Omental fat pad (tissue), 4 donors: ENCODE data around the gene UBE2L6. TPM values are rescaled to one million over a fixed set of nuclear protein-coding genes. Genes with fewer than 3 reads are reported as not detected.
"Not testable (repeated sequence)": the region's sequence is repeated elsewhere in the genome, so short reads cannot be mapped to it uniquely, and the experiment has no call there.

ENCODE experiments used
- ATAC-seq: fragments of 150-250 bp; one replicate; pipeline ENCODE4 v1.9.1; 2016; ENCODE audit warnings: mild to moderate bottlenecking, moderate library complexity; ENCODE audit not compliant: low FRiP score
- DNase-seq: peaks from one replicate; pipeline ENCODE4 v3.0.0-alpha.2; 2019; ENCODE audit warnings: low spot score
- CTCF ChIP-seq, 3 donors: fragments of 450-650 bp; IDR thresholded peaks; one replicate each; pipeline ENCODE4 v1.5.1; 2016 to 2017; ENCODE audit warnings: antibody characterized with exemption in 3 of 3, mild to moderate bottlenecking in 3 of 3, moderate library complexity in 2 of 3
- total RNA-seq, 4 donors: library from RNA; depleted of rRNA; stranded (reverse); fragments of >200 nt; gene quantifications; one replicate each; pipeline ENCODE4 v1.1.0, GENCODE V29; 2016

UBE2L6 gene
- total RNA-seq, 4 donors from 2014 or later, result 46.5 to 104 (median 52.6) TPM

- ATAC-seq (no peak), DNase-seq (no peak)
- no peak for TF ChIP-seq CTCF (IDR thresholded peaks at IDR 0.05)
Observed at GRCh38 chr11:57545883-57546282, 21.6 kb downstream of the UBE2L6 start.

GRCh38 chr11:57544566-57544965, 22.9 kb downstream of the UBE2L6 start:
- DNase-seq (no peak), ATAC-seq (no peak)
- TF ChIP-seq CTCF (IDR thresholded peaks at IDR 0.05), result no peak

DNA sequence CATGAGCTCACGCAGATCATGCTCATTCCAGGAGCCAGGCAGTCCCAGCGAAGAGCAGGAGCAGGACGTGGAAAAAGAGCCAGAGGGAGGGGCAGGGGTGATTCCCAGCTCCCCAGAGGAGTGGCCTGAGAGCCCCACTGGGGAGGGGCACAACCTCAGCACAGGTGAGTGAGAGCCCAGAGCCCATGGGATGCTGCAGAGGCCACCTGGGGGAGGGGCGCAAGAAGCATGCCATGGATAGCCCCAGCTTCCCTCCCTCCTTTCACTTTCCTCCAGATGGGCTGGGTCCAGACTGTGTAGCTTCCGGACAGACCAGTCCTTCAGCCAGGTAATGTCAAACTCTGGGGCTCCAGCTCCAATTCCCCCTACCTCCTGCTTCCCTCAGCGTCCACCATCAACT, 23.9 kb downstream of the UBE2L6 start:
- no peak for TF ChIP-seq CTCF (IDR thresholded peaks at IDR 0.05)
- no peak for DNase-seq
- no peak for ATAC-seq

- no peak for TF ChIP-seq CTCF (IDR thresholded peaks at IDR 0.05)
- ATAC-seq (no peak), DNase-seq (no peak)
Observed at GRCh38 chr11:57542582-57542981, 24.9 kb downstream of the UBE2L6 start.

GRCh38 chr11:57541169-57541568, 26.3 kb downstream of the UBE2L6 start:
- DNase-seq (no peak), ATAC-seq (no peak)
- TF ChIP-seq CTCF (IDR thresholded peaks at IDR 0.05), result no peak

DNA sequence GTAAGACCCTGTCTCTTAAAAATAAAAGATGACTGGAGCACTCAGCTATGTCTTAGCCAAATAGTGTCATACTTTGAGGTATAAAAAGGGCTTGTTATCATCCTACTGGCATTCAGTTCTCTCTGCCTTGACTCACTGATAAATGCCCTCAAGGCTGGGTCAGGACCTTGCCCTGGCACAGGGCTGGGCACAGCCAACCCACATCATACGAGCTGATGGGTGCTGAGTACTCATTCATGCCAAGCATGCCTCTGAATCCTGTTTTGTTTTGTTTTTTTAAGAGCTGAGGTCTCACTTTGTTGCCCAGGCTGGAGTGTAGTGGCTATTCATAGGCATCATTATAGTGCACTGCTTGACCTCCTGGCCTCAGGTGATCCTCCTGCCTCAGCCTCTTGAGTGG, 28.1 kb downstream of the UBE2L6 start:
- ATAC-seq, result no peak
- no peak for DNase-seq
- TF ChIP-seq CTCF (IDR thresholded peaks at IDR 0.05), result no peak

DNA sequence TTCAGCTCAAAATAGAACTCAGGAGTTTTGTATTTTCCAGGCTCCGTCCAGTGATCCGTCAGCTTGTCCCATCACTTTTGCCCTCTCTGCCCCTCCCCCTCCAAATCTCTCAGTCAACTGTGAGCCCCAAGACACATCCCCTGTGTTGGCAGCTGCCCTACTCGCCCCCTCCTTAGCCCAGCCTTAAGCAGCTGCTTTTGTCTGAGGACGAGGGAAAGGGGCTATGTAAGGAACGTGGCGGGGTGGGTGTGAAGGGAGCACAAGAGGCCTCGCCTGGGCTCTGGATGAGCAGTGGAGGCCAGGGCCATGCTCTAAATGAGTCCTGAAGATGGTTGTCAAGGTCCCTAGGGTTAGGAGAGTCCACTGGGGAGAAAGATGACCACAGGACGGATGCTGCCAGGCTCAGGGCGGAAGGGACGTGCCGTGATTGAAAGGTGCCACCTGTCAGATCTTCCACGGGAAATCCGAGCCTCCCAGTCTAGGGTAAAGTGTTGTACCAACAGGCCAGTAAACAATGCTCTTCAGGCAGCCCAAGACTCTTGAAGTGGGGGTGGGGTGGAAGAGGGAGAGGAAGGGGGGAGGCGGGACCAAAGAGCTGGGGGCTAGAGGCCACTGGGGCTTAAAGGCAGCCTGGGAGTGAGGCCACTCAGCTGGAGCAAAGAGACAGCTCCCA, 30.4 kb downstream of the UBE2L6 start, which contains the start of gene SMTNL1:
Gene SMTNL1 (plus strand): TSS at position 649 of the 673 bp plus-strand sequence. CDS start 5,048 bp downstream, outside the sequence.
- DNase-seq (no peak), ATAC-seq (no peak)
- TF ChIP-seq CTCF (IDR thresholded peaks at IDR 0.05), result no peak

DNA sequence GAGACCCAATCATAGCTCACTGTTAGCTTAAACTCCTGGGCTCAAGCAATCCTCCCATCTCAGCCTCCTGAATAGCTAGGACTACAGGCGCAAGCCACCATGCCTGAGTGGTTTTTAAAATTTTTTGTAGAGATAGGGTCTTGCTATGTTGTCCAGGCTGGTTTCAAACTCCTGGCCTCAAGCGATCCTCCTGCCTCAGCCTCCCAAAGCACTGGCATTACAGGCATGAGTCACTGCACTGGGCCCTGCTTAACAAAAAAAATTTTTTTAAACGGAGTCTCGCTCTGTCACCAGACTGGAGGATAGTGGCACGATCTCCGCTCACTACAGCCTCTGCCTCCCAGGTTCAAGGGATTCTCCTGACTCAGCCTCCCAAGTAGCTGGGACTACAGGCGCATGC, 33.0 kb downstream of the UBE2L6 start:
- not testable (repeated sequence) for ATAC-seq, DNase-seq
